ENCODE measurements around the gene OSBPL9.

Gene OSBPL9

DNA sequence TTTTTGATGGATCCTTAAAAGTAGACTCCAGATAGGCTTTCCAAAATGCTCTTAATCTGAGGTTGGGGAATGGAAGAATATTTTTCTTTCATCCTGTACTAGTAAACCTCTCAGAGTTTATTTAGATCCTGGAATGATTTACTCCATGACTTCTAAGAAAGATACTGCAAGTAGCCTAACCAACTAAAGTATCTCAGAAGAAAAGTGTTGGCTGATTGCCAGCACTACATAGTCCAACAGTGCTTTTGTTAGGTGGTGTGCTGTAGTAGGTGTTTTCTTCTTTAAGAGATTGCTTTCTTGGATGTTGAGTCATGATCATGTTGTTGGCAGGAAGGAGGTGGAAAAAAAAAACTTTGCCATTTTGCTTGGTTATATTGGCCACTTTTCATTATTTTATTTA is 119.8 kb downstream of the OSBPL9 start:
- DNase-seq (ENCODE audit: low read depth), result no peak

- DNase-seq (ENCODE audit: low read depth), result no peak
Observed at GRCh38 chr1:51738681-51739080, 121.8 kb downstream of the OSBPL9 start.

GRCh38 chr1:51740652-51741051 is 123.8 kb downstream of the OSBPL9 start:
- no peak for DNase-seq (ENCODE audit: low read depth)

- no peak for DNase-seq (ENCODE audit: low read depth)
Observed at GRCh38 chr1:51741121-51741681, 124.3 kb downstream of the OSBPL9 start.

DNA sequence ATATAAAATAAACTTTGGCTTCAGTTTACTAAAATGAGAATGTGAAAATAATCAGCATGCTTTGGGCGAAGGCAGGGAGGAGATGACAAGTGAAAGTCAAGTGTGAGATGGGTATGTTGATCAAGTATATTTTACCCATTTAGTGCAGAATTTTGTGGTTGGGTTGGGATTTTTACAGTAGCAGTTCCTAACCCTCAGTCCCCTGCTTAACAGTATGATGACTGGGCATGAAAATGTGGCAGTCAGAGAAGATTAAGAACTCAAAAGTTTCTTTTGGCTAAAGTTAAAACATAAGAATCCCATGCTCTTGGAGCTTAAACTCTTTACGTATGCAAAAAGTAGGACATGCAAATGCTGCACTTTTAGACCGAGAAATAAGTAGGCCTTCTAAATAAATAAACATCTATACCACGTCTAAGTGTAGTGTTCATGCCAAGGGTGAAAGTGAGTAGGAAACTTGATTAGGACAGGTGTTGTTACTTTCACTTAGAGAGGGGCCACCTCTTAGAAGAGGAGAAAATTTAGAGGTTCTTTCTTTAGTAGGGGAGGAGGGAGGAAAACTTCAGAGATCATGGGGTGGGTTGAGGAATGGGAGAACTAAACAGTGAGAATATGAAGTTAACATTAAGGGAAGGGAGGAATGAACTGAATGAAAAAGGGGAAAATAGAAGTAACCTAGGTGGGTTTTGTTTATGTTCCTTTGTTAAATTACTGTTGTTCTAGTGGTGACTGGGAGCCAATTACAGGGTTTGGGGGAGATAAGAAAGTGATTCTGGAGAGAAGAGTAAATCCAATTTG is 127.8 kb downstream of the OSBPL9 start:
- no peak for DNase-seq (ENCODE audit: low read depth)

GRCh38 chr1:51745304-51745570 is 128.3 kb downstream of the OSBPL9 start:
- no peak for DNase-seq (ENCODE audit: low read depth)

DNA sequence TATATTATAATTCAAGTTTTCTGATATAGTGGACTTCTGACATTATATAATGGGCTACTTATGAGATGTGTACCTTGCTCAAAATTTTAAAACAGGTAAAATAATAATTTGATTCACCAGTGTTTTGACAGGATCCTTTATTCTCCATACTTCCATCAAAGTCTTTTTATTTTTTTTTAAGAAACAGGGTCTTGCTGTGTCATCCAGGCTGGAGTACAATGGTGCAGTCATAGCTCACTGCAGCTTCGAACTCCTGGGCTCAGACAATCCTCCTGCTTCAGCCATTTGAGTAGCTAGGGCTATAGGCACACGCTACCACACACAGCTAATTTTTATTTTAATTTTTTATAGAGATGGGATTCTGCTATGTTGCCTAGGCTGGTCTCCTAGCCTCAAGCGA is 132.3 kb downstream of the OSBPL9 start:
- no peak for DNase-seq (ENCODE audit: low read depth)

DNA sequence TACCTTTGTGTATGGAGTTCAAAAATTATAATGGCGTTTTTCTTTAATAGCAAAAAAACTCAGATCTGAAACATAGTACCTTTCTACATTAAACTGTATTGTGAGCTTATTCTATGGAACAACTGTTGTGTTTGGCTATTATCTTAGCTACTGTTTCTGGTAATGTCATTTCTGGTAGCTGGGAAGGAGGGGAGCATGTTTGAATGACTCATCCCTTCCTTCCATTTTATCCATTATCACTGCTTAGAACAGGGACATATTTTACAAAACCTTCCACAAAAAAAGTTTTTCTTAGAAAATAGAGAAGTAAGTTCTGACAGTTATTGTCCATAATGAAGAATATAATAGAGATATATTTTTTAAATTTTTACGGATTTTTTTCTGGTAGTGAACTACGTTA is 133.3 kb downstream of the OSBPL9 start:
- DNase-seq (ENCODE audit: low read depth), result no peak

GRCh38 chr1:51750729-51751128 is 133.8 kb downstream of the OSBPL9 start:
- no peak for DNase-seq (ENCODE audit: low read depth)

DNA sequence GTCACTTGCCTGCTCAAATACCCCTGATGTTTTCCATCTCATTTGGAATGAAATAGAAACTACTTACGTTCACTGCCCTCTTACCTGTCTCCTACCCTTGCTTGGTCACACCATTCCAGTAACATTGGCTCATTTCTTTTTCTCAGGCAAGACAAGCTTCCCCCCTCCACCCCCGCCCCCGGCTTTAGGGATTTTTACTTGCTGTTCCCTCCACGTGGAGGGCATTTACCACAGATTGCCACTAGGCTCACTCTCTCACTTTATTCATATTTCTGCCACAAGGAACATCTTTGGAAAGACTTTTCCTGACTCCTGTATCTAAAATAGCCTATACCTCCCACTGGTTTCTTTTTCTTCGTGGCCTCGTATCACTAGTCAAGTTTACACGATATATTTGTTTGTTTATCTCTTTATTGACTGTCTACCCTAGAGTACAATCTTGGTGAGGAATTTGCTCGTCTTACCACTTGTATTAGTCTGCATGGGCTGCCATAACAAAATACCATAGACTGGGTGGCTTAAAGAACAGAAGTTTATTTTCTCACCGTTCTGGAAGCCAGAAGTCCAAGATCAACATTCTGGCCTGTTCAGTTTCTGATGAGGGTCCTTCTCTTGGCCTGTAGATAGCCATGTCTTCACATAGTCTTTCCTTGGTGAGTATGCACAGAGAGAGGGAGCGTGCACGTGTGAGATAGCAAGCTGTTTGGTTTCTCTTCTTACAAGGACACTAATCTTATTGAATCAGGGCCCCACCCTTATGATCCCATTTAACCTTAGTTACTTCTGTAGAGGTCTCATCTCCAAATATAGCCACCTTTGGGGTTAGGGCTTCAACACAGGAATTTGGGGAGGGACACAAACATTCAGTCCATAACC is 135.4 kb downstream of the OSBPL9 start:
- DNase-seq (ENCODE audit: low read depth), result no peak

DNA sequence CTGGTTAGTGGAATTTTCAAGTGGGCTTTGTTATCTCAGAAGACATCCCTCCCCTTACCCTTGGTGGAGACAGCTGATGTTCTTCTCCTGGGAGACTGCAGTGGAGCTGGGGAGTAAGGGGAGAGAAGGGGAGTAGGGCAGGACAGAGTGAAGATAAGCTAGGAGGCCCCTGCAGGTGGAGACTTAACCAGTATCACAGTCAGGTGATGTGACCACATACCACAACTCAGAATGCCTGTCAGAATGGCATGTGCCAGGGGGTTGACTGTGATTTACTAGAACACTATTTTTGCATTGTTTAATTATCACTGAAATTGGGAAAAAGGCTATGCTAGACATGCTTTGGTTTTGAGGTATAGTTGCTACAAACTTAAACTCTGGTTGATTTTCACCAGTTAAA is 137.1 kb downstream of the OSBPL9 start:
- no peak for DNase-seq (ENCODE audit: low read depth)

DNA sequence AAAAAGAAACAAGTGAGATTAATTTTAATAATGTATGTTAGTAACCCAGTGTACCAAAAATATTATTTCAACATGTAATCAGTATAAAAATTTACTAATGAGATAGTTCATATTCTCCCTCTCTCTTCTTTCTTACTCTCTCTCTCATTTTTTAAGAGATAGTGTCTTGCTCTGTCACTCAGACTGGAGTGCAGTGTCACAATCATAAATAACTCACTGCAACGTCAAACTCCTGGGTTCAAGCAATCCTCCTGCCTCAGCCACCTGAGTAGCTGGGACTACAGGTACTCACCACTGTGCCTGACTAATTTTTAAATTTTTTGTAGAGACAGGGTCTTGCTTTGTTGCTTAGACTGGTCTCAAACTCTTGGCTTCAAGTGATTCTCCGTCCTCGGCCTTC is 137.8 kb downstream of the OSBPL9 start:
- DNase-seq (ENCODE audit: low read depth), result no peak

DNA sequence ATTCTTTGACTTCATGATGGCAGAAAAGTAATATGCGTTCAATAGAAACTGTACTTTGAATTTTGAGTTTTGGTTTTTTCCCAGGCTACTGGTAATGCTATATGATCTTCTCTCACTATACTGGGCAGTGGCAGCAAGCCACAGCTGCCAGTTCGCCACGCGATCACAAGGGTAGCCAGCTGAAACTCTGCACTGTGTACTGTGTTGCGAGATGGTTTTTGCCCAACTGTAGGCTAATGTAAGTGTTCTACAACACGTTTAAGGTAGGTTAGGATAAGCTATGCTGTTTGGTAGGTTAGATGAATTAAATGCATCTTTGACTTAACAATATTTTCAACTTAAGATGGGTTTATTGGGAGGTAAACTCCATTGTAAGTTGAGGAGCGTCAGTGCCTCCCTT is 138.5 kb downstream of the OSBPL9 start:
- no peak for DNase-seq (ENCODE audit: low read depth)

- no peak for DNase-seq (ENCODE audit: low read depth)
Observed at GRCh38 chr1:51756290-51756689, 139.4 kb downstream of the OSBPL9 start.

GRCh38 chr1:51758310-51758709 is 141.4 kb downstream of the OSBPL9 start:
- DNase-seq (ENCODE audit: low read depth), result no peak

DNA sequence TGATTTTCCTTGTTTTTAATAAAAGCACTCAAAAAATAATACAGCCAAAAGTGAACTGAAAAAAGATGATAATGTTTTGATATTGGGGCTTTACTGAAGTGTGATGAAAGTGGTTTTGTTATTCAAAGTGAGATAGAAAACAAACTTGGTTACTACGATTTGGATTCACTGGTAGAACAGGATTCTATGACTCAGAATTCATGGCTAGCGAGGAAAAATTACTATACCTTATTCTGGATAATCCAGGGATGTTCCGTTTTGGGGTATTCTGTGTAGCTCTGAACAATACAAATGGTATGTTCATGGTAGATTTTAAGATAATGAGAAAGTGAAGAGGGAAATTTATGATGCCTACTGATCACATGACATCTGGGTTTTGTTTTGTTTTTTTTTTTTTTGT is 144.0 kb downstream of the OSBPL9 start:
- DNase-seq (ENCODE audit: low read depth), result no peak

- DNase-seq (ENCODE audit: low read depth), result no peak
Observed at GRCh38 chr1:51761351-51761750, 144.5 kb downstream of the OSBPL9 start.

GRCh38 chr1:51768971-51769588 is 152.2 kb downstream of the OSBPL9 start:
- DNase-seq (ENCODE audit: low read depth), result no peak

DNA sequence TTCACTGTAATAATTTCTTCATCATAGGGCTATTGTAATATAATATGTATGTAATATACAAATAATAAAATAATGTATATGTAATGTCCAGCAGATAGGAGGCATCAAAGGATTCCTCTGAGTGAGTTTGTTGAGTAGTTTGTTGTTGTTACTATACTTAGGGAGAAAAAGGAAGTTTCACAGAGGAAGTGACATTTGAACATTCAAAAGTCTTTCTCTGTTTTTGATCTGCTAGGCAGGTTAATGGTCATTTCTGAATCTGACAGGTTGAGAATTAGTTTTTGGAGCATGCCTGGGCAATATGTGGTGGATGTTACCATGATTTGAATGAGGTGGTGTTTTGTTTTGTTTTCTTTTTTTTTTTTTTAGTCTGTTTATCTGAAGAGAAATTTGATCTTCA is 159.5 kb downstream of the OSBPL9 start:
- DNase-seq (ENCODE audit: low read depth), result no peak

DNA sequence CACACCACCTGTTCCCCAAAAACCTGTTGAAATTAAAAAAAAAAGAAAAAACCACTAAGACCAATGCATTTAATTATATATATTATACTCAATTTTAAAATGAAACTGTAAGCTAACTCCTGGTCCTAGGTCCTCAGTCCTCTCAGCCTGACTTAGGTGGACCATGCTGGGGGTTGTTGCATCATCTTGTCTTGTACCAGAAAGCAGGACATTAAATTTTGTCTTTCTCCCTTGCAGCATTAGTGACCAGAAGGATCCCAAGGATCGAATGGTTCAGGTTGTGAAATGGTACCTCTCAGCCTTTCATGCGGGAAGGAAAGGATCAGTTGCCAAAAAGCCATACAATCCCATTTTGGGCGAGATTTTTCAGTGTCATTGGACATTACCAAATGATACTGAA is 164.0 kb downstream of the OSBPL9 start:
- DNase-seq (ENCODE audit: low read depth), result no peak

GRCh38 chr1:51784997-51785421 is 168.1 kb downstream of the OSBPL9 start:
- DNase-seq (ENCODE audit: low read depth), result no peak

- no peak for DNase-seq (ENCODE audit: low read depth)
Observed at GRCh38 chr1:51788938-51789337, 172.0 kb downstream of the OSBPL9 start.

DNA sequence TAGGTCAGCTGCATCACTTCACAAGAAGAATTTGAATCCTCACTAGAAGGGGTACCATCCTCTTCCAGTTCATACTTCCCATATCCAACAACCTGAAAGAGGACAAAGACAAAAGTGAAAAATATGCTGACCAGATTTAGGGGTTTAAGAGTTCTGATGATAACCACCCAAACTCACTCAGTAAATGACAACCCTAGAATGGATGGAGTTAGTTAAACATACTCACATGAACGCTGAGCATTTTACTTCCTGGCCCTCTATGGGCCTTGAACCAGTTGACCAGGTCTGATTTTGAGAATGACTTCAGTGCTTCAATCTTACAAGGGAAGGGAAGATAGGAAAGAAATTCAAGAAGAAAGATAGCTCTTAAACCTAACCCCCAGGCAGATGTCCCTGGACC is 172.4 kb downstream of the OSBPL9 start:
- DNase-seq (ENCODE audit: low read depth), result no peak
